Progenitor cell of endocrine pancreas (in vitro differentiated cells): ENCODE data around the gene ITPRID2. TPM values are rescaled to one million over a fixed set of nuclear protein-coding genes. Genes with fewer than 3 reads are reported as not detected.

Experiments used
- DNase-seq: peaks from one replicate; pipeline ENCODE4 v3.0.0; 2021; ENCODE audit warnings: low spot score; ENCODE audit not compliant: unreplicated experiment
- H3K27ac Mint-ChIP-seq: 2 replicates; pipeline ENCODE4 v1.8.0; 2021; ENCODE audit warnings: mild to moderate bottlenecking, moderate library complexity, mixed read lengths
- H3K27me3 Mint-ChIP-seq: 2 replicates; pipeline ENCODE4 v1.8.0; 2021; ENCODE audit warnings: mixed read lengths
- H3K36me3 Mint-ChIP-seq: 2 replicates; pipeline ENCODE4 v1.8.0; 2022; ENCODE audit warnings: mixed read lengths; ENCODE audit not compliant: insufficient read depth
- H3K4me1 Mint-ChIP-seq: 2 replicates; pipeline ENCODE4 v1.8.0; 2021; ENCODE audit warnings: low read depth, mixed read lengths
- H3K4me3 Mint-ChIP-seq: 2 replicates; pipeline ENCODE4 v1.8.0; 2021; ENCODE audit warnings: low read depth, mild to moderate bottlenecking, moderate library complexity, mixed read lengths
- H3K9me3 Mint-ChIP-seq: 2 replicates; pipeline ENCODE4 v1.8.0; 2021; ENCODE audit warnings: low read depth, mixed read lengths
- CTCF ChIP-seq: fragments of 200-600 bp; sonication (generic); IDR thresholded peaks from one replicate; pipeline ENCODE4 v1.5.0; 2021; ENCODE audit warnings: antibody characterized with exemption, mild to moderate bottlenecking; ENCODE audit not compliant: unreplicated experiment
- total RNA-seq: library from RNA; stranded (reverse); gene quantifications from 2 replicates; pipeline ENCODE4 v1.2.1, GENCODE V29; 2021

The ITPRID2 gene
- total RNA-seq, 1 donor from 2014 or later, result 69.7 TPM

GRCh38 chr2:181894381-181894780, 2.9 kb downstream of the ITPRID2 start:
- no peak for TF ChIP-seq CTCF
- H3K27me3 Mint-ChIP-seq, result no peaks in the 10 kb centered on the region
- H3K27ac Mint-ChIP-seq, result no peak overlapping the region
- H3K4me1 Mint-ChIP-seq, result peaks cover 36% of the 10 kb centered on the region
- peaks cover 9% of the 10 kb centered on the region for H3K36me3 Mint-ChIP-seq
- no peak for DNase-seq
- H3K4me3 Mint-ChIP-seq, result peak overlapping the region; percentile 37
- no peaks in the 10 kb centered on the region for H3K9me3 Mint-ChIP-seq

GRCh38 chr2:181895818-181896217, 4.3 kb downstream of the ITPRID2 start:
- Mint-ChIP-seq H3K27me3 (no peaks in the 10 kb centered on the region), H3K4me1 (peaks cover 45% of the 10 kb centered on the region), H3K36me3 (peaks cover 17% of the 10 kb centered on the region), H3K27ac (no peak overlapping the region), H3K9me3 (no peaks in the 10 kb centered on the region), H3K4me3 (no peak overlapping the region)
- TF ChIP-seq CTCF, result no peak
- DNase-seq, result no peak

GRCh38 chr2:181896286-181896685, 4.8 kb downstream of the ITPRID2 start:
- Mint-ChIP-seq H3K27ac (peak overlapping the region; percentile 2), H3K9me3 (no peaks in the 10 kb centered on the region), H3K4me3 (no peak overlapping the region), H3K4me1 (peaks cover 42% of the 10 kb centered on the region), H3K27me3 (no peaks in the 10 kb centered on the region), H3K36me3 (peaks cover 19% of the 10 kb centered on the region)
- no peak for DNase-seq
- no peak for TF ChIP-seq CTCF

GRCh38 chr2:181900007-181900651, 8.6 kb downstream of the ITPRID2 start:
- Mint-ChIP-seq H3K27ac (no peak overlapping the region), H3K4me3 (no peak overlapping the region), H3K36me3 (peaks cover 22% of the 10 kb centered on the region), H3K27me3 (no peaks in the 10 kb centered on the region), H3K4me1 (peaks cover 23% of the 10 kb centered on the region), H3K9me3 (no peaks in the 10 kb centered on the region)
- no peak for TF ChIP-seq CTCF
- DNase-seq, result no peak

GRCh38 chr2:181902625-181903024, 11.1 kb downstream of the ITPRID2 start:
- Mint-ChIP-seq H3K27me3 (no peaks in the 10 kb centered on the region), H3K36me3 (peaks cover 25% of the 10 kb centered on the region), H3K4me3 (no peak overlapping the region), H3K27ac (no peak overlapping the region), H3K9me3 (no peaks in the 10 kb centered on the region), H3K4me1 (peaks cover 15% of the 10 kb centered on the region)
- no peak for DNase-seq
- no peak for TF ChIP-seq CTCF
